ENCODE data around the gene ENO3.
"Not testable (repeated sequence)": the region's sequence is repeated elsewhere in the genome, so short reads cannot be mapped to it uniquely, and the experiment has no call there.

The ENO3 gene

GRCh38 chr17:4950746-4951204 lies at the start of gene ENO3:
ENO3 (plus strand) TSS chr17:4951119; CDS start chr17:4951830, 711 bp downstream.
- DNase-seq = no peak

GRCh38 chr17:4901648-4902344 lies 49.1 kb upstream of the ENO3 start:
- peak; percentile 29 for DNase-seq

GRCh38 chr17:4902540-4902939 lies 48.4 kb upstream of the ENO3 start:
- DNase-seq = no peak

GRCh38 chr17:4903051-4903818 lies 47.7 kb upstream of the ENO3 start, which contains the start of gene CHRNE:
CHRNE (minus strand) TSS chr17:4903098; CDS start chr17:4903063, 35 bp downstream.
- peak; percentile 67 for DNase-seq

DNA sequence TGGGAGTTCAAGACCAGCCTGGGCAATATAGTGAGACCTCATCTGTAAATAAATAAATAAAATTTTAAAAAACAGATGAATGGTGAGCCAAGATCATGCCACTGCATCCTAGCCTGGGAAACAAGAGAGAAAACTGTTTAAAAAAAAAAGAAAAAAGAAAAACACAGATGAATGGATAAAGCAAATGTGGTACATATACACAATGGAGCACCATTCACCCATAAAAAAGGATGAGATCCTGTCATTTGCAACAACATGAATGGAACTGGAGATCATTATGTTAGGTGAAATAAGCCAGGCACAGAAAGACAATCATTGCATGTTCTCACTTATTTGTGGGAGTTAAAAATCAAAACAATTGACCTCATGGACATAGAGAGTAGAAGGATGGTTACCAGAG lies 44.3 kb upstream of the ENO3 start:
- DNase-seq = not testable (repeated sequence)

GRCh38 chr17:4908301-4908700 lies 42.6 kb upstream of the ENO3 start:
- DNase-seq = no peak

- DNase-seq = peak; percentile 67
Observed at GRCh38 chr17:4908711-4909496, 42.0 kb upstream of the ENO3 start.

DNA sequence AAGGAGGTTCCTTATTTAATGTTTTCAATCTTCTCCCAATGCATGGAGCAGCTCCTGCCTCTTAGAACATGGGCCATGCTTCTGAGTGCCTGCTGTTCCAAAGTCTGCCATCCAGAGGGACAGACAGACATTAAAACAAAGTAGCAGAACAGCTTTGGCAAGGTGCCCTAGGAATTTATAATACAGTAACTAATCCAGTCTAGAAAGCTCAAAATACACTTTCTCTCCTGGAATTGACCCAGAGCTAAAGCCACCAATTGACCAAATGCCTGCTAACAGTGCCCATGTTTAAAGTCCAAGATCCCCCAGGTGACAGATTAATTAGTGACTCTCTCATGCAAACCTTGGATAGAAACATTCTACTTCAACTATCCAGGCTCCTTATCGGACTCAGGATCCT lies 36.9 kb upstream of the ENO3 start:
- no peak for DNase-seq

DNA sequence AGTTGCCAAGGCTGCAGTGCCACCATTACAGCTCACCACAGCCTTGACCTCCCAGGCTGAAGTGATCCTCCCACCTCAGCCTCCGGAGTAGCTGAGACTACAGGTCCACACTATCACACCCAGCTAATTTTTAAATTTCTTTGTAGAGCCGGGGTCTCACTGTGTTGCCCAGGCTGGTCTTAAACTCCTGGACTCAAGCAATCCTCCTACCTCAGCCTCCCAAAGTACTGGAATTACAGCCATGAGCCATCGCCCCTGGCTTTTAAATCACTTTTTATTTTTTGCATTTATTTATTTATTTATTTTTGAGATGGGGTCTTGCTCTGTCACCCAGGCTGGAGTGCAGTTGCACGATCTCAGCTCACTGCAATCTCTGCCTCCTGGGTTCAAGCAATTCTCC lies 36.4 kb upstream of the ENO3 start:
- DNase-seq = not testable (repeated sequence)

- DNase-seq = no peak
Observed at GRCh38 chr17:4919511-4920047, 31.3 kb upstream of the ENO3 start.

DNA sequence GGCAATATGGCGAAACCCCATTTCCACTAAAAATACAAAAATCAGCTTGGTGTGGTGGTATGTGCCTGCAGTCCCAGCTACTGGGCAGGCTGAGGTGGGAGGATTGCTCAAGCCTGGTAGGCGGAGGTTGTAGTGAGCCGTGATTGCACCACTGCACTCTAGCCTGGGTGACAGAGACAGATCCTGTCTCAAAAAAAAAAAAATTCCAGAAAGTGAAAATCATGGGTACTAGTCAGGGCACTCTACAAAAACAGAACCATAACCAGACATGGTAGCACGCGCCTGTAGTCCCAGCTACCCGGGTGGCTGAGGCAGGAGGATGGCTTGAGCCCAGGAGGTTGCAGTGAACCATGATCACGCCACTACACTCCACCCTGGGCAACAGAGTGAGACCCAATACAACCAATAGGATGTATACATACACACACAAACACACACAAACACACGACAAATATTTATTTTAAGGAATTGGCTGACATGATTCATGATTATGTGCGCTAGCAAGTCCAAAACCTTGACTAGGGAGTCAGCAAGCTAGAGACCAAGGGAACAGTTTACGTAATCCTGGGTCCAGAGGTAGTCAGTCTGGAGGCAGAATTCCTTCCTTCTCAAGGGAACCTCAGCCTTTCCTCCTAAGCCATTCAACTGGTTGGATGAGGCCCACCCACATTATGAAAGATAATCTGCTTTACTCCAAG lies 30.4 kb upstream of the ENO3 start:
- DNase-seq = no peak

DNA sequence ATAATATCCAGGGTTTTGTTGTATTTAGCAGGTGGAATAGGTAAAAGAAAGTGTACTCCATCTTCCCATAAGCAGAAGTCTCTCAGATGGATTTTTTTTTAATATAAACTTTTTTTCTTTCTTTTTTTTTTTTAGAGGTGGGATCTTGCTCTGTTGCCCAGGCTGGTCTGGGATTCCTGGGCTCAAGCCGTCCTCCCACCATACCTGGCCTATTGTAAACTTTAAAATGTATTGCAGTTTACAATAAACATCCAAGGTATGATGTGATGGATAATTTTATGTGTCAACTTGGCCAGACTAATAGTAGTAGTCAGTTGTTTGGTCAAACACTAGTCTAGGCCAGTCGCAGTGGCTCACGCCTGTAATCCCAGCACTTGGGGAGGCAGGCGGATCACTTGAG lies 29.6 kb upstream of the ENO3 start:
- DNase-seq = no peak

GRCh38 chr17:4926577-4927335 lies 24.2 kb upstream of the ENO3 start:
- not testable (repeated sequence) for DNase-seq

DNA sequence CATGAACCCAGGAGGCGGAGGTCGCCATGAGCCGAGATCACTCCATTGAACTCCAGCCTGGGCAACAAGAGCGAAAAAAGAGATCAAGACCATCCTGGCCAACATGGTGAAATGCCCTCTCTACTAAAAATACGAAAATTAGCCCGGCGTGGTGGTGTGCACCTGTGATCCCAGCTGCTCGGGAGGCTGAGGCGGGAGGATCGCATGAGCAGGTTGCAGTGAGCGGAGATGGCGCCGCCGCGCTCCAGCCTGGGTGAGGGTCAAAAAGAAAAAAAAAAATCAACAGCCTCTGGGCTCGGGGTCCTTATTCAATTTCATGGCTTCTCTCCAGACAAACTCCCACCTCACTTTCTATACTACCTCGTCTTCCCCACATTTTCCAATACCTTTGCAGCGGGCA lies 22.0 kb upstream of the ENO3 start:
- DNase-seq = no peak

DNA sequence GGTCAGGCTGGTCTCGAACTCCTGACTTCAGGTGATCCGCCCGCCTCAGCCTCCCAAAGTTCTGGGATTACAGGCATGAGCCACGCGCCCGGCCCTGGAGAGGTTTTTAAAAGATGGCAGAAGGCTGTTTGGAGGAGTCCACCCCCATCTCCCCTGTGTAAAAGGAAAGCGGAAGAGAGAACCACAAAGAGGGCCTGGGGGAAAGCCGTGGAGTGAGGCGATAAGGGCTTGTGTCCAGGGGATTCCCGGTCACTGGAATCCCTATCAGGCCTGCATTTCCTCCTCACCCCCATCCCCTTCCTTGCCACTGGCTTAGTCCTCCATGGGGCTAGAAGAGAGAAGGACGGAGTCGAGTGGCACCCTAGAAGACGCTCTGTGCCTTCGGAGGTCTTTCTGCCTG lies 19.0 kb upstream of the ENO3 start, which contains the start of gene GP1BA:
GP1BA (plus strand) TSS at position 315 of the 400 bp plus-strand sequence. CDS start 328 bp downstream, outside the sequence.
- no peak for DNase-seq

GRCh38 chr17:4932756-4933155 lies 18.2 kb upstream of the ENO3 start:
- DNase-seq = no peak

GRCh38 chr17:4933646-4934045 lies 17.3 kb upstream of the ENO3 start:
- no peak for DNase-seq

DNA sequence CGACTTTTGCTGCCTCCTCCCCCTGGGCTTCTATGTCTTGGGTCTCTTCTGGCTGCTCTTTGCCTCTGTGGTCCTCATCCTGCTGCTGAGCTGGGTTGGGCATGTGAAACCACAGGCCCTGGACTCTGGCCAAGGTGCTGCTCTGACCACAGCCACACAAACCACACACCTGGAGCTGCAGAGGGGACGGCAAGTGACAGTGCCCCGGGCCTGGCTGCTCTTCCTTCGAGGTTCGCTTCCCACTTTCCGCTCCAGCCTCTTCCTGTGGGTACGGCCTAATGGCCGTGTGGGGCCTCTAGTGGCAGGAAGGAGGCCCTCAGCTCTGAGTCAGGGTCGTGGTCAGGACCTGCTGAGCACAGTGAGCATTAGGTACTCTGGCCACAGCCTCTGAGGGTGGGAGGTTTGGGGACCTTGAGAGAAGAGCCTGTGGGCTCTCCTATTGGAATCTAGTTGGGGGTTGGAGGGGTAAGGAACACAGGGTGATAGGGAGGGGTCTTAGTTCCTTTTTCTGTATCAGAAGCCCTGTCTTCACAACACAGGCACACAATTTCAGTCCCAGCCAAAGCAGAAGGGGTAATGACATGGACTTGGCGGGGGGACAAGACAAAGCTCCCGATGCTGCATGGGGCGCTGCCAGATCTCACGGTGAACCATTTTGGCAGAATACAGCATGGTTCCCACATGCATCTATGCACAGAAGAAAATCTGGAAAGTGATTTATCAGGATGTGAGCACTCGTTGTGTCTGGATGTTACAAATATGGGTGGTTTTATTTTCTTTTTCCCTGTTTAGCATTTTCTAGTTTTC lies 16.5 kb upstream of the ENO3 start:
- no peak for DNase-seq

DNA sequence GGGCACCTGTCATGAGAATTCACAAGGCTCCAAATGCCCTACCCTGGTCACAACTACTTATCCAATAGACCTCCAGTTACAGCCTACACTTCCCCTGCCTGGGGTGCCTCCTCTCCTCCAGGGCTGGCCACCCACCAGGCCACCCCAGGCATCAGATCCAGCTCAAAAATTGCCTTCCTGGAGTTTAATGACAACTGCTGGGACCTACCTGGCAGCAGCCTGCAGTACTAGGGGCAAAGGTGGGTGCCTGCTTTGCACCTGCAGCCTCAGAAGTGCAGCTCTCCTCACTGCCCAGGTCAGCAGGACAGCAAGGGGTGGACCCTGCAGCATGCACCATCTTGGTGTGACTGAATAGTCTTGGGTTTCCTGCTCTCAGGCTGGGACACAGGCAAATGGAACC lies 15.3 kb upstream of the ENO3 start:
- DNase-seq = no peak

GRCh38 chr17:4936436-4936835 lies 14.5 kb upstream of the ENO3 start:
- DNase-seq = no peak

DNA sequence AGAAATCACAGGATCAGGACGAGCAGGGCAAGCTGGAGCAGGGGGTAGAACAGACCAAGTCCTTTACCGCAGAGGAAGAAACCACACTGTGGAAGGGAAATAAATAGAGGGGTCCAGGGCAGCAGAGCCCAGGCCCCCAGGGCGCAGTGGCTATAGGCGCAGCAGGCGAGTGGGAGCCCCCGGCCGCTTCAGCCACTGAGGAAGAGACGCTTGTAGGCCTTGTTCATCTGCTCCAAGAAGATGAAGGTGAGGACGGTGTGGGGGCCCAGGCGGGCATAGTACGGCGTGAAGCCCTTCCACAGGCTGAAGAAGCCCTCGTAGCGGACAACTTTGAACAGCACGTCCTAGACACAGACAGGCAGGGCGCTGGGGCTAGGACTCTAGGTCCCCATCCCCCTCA lies 13.4 kb upstream of the ENO3 start:
- DNase-seq = no peak
